K562 (cell line): ENCODE measurements around the gene CPTP. TPM values are rescaled to one million over a fixed set of nuclear protein-coding genes. Genes with fewer than 3 reads are reported as not detected.

Experiments used
- DPF2 ChIP-seq: fragments of 450-650 bp; IDR thresholded peaks from 2 replicates; pipeline ENCODE4 v1.6.1; 2016
- HOXB6 ChIP-seq: fragments of 250-450 bp; sonication (Bioruptor Pico); IDR thresholded peaks from 2 replicates; pipeline ENCODE4 v1.5.1; 2022; ENCODE audit warnings: mild to moderate bottlenecking, borderline replicate concordance
- KDM5B ChIP-seq: fragments of 200-600 bp; sonication (generic); IDR thresholded peaks from 2 replicates; pipeline ENCODE4 v1.6.1; 2012; ENCODE audit warnings: low read depth, mild to moderate bottlenecking, moderate library complexity, low read length, control low read depth, inconsistent platforms; ENCODE audit not compliant: insufficient replicate concordance
- POLR2G ChIP-seq: fragments of 200-400 bp; formaldehyde crosslinking; IDR thresholded peaks from 2 replicates; pipeline ENCODE4 v1.6.1; 2017; ENCODE audit warnings: low read depth, mild to moderate bottlenecking, antibody characterized with exemption, low read length, moderate library complexity
- SUPT5H ChIP-seq: fragments of 450-650 bp; IDR thresholded peaks from 2 replicates; pipeline ENCODE4 v1.6.1; 2016
- XRCC4 ChIP-seq: IDR thresholded peaks from one replicate; pipeline ENCODE4 v1.6.1; 2011; ENCODE audit not compliant: insufficient read depth, insufficient read length; ENCODE audit errors: extremely low read depth
- polyA plus RNA-seq, 8 experiments: library from polyadenylated mRNA; depleted of rRNA in 4 of 8; stranded (reverse) in 5 of 8; unstranded in 3 of 8; fragments of >200 nt; fragmentation: Nextera tagmentation in 2 of 8; fragmentation: Illumina TruSeq in 1 of 8; extraction: Ambion mirVana in 2 of 8; extraction: Trizol in 1 of 8; gene quantifications; 2 replicates each; pipeline versions ENCODE4 v1.2.1 to v1.2.3, GENCODE V29; 2011 to 2014; ENCODE audit warnings: inconsistent platforms in 1 of 8, missing spikeins in 1 of 8
- total RNA-seq, 7 experiments: library from RNA; depleted of rRNA in 6 of 7; stranded (reverse); fragments of >200 nt in 6 of 7; fragmentation: Illumina TruSeq in 2 of 7; extraction: Trizol in 2 of 7; gene quantifications; 2 replicates each; pipeline versions ENCODE4 v1.2.1 to v1.2.3, GENCODE V29; 2011 to 2021; ENCODE audit warnings: low replicate concordance in 1 of 7
- TF ChIP-seq, protein P1 (sequence below): fragments of 250-450 bp; sonication (Bioruptor Pico); IDR thresholded peaks from 2 replicates; pipeline ENCODE4 v1.5.0; 2021; ENCODE audit warnings: mild to moderate bottlenecking, borderline replicate concordance
- TF ChIP-seq, protein P2 (sequence below): fragments of 250-450 bp; sonication (Bioruptor Pico); IDR thresholded peaks from 2 replicates; pipeline ENCODE4 v1.5.0; 2022; ENCODE audit warnings: mild to moderate bottlenecking
- TF ChIP-seq, protein P3 (sequence below): sonication (generic); IDR thresholded peaks from 2 replicates; pipeline ENCODE4 v1.6.1; 2016

The CPTP gene
- total and polyA plus RNA-seq, 9 of the 15 experiments (the other 6 are each of a cell fraction or from before 2014, with no cell fraction given): 0.11 to 25.8 (median 3.5) TPM

DNA sequence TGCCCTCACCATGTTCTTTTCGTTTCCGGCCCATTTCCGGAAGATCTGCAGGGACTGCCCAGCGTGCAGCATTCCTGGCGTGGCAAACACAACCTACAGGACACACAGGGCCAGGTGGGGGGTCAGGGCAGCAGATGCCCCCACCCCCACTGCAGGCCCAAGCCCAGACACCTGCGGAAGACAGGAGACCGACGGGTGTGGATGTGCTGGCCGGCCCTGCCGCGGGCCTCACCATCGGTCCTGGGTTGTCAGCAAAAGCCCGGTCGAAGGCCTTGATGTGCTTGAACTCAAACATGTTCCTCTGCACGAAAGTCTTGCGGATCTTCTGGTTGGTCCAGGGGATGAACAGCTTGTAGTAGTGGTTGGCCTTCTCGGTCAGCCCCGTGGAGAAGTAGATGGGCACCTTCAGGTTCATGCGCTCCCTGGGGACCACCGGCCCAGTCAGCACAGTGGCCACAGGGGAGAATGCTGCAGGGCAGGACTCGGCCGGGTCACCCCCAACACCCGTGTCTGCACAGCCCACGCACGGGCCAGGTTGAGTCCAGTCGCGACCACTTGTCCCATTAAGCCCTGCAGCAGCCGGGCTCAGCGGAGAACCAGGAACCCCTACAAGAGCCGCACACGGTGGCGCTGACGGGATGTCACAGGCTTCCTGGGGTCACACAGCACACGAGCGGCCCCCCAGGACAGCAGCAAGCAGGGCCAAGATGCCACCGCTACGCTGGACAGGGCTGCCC, 10.9 kb upstream of the CPTP start (continued):
- TF ChIP-seq HOXB6 (CRISPR knock-in tag) (no peak), POLR2G (peak; percentile 1; the same call in 1 of the 2 replicates), DPF2 (no peak), XRCC4 (no peak), KDM5B (no peak), SUPT5H (peak; percentile 8; the same call in 1 of the 2 replicates)
- TF ChIP-seq, protein P1, sequence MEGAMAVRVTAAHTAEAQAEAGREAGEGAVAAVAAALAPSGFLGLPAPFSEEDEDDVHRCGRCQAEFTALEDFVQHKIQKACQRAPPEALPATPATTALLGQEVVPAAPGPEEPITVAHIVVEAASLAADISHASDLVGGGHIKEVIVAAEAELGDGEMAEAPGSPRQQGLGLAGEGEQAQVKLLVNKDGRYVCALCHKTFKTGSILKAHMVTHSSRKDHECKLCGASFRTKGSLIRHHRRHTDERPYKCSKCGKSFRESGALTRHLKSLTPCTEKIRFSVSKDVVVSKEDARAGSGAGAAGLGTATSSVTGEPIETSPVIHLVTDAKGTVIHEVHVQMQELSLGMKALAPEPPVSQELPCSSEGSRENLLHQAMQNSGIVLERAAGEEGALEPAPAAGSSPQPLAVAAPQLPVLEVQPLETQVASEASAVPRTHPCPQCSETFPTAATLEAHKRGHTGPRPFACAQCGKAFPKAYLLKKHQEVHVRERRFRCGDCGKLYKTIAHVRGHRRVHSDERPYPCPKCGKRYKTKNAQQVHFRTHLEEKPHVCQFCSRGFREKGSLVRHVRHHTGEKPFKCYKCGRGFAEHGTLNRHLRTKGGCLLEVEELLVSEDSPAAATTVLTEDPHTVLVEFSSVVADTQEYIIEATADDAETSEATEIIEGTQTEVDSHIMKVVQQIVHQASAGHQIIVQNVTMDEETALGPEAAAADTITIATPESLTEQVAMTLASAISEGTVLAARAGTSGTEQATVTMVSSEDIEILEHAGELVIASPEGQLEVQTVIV (CRISPR knock-in tag): no peak
- TF ChIP-seq, protein P2, sequence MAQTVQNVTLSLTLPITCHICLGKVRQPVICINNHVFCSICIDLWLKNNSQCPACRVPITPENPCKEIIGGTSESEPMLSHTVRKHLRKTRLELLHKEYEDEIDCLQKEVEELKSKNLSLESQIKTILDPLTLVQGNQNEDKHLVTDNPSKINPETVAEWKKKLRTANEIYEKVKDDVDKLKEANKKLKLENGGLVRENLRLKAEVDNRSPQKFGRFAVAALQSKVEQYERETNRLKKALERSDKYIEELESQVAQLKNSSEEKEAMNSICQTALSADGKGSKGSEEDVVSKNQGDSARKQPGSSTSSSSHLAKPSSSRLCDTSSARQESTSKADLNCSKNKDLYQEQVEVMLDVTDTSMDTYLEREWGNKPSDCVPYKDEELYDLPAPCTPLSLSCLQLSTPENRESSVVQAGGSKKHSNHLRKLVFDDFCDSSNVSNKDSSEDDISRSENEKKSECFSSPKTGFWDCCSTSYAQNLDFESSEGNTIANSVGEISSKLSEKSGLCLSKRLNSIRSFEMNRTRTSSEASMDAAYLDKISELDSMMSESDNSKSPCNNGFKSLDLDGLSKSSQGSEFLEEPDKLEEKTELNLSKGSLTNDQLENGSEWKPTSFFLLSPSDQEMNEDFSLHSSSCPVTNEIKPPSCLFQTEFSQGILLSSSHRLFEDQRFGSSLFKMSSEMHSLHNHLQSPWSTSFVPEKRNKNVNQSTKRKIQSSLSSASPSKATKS (CRISPR knock-in tag): no peak
- TF ChIP-seq, protein P3, sequence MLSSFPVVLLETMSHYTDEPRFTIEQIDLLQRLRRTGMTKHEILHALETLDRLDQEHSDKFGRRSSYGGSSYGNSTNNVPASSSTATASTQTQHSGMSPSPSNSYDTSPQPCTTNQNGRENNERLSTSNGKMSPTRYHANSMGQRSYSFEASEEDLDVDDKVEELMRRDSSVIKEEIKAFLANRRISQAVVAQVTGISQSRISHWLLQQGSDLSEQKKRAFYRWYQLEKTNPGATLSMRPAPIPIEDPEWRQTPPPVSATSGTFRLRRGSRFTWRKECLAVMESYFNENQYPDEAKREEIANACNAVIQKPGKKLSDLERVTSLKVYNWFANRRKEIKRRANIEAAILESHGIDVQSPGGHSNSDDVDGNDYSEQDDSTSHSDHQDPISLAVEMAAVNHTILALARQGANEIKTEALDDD: no peak
